Right ventricle myocardium inferior (tissue), 1 donor: ENCODE data around the gene GABRG2. TPM values are rescaled to one million over a fixed set of nuclear protein-coding genes. Genes with fewer than 3 reads are reported as not detected.

Source experiments
- ATAC-seq: fragments of 200-7000 bp; cut with Tn5 transposase; one replicate; pipeline ENCODE4 v1.9.1; 2020; ENCODE audit warnings: mild to moderate bottlenecking, moderate library complexity
- DNase-seq: peaks from one replicate; pipeline ENCODE4 v3.0.0; 2021; ENCODE audit errors: missing footprints
- intact Hi-C: fragments of 100-400 bp; cut with DNase I; formaldehyde crosslinking; loops from one replicate; pipeline ENCODE4 v1.11.0; 2022
- total RNA-seq: library from RNA; stranded (reverse); fragmentation: NEBNext Ultra II Directional; extraction: Animal tissue kit (Norgen Biotek cat#: 25700); gene quantifications from one replicate; pipeline ENCODE4 v1.2.1, GENCODE V29; 2021
- donor health status: DM: no; HTN: yes; CAD: no; lungs with severe emphysema.

Gene GABRG2
- total RNA-seq, 1 donor from 2014 or later: not detected

DNA sequence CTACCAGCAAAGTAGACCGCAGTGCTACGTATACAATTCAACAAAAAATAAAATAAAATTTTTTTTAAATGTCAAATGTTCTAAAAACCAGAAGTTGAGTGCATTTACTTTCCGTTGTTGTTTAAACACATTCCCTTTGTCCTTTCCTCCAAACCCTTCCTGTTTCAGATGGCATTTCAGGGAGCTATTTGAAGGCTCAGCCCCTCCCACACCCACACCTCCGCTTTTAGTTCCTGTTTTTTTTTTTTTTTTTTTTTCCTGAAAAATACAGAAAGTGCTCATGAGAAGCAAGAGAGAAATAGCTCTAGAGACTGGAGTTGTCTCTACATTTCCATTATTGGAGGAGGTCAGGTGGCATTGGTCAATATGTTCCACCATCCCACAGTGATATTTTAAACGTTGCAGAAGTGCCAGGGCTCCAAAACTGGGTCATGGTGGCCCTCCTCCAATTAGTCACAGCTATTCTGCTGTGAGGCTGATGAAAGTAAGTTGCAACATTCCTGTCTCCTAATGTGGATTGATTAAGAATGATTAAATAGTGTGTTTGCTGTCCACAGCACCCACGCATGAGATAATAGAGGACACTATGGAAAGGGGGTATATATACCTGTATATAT is 106.9 kb downstream of the GABRG2 start:
- ATAC-seq (no peak), DNase-seq (no peak)
- intact Hi-C loops: no loop called here

DNA sequence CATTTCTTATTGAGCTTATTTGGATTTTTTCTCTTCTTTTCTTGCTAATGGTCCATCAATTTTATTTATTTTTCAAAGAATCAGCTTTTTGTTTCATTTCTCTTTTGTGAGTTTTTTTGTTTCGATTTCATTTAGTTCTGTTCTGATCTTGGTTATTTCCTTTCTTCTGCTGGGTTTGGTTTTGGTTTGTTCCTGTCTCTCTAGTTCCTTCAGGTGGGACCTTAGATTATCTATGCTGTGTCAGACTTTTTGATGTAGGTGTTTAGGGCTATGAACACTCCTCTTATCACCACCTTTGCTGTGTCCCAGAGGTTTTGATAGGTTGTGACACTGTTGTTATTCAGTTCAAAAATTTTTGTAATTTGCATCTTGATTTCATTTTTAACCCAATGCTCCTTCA is 119.8 kb downstream of the GABRG2 start:
- ATAC-seq: no peak
- no peak for DNase-seq
- intact Hi-C loops: no loop called here

DNA sequence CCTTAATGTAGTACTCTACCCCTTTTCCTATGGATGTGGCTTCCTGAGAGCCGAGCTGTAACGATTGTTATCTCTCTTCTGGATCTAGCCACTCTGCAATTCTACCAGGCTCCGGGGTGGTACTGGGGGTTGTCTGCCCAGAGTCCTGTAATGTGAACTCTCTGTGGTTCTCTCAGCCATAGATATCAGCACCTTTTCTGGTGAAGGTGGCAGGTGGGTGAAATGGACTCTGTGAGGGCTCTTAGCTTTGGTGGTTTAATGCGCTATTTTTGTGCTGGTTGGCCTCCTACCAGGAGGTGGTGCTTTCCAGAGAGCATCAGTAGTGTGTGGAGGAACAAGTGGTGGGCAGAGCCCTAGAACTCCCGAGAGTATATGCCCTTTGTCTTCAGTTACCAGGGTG is 122.1 kb downstream of the GABRG2 start:
- ATAC-seq: no peak
- intact Hi-C loops: no loop called here

DNA sequence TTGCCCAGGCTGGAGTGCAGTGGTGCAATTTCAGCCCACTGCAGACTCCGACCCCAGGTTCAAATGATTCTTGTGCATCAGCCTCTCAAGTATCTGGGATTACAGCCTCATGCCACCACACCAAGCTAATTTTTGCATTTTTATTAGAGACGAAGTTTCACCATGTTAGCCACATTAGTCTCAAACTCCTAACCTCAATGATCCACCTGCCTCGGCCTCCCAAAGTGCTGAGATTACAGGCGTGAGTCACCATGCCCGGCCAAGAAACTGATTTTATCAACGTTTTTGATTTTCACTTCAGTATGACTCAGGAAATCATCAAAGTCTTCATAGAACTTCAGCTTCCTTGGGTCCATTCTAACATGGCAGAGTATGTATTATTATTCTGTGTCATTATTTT is 125.4 kb downstream of the GABRG2 start:
- intact Hi-C loops: no loop called here
- DNase-seq (no peak), ATAC-seq (no peak)

More for the DNA sequence above, 122.1 kb downstream of the GABRG2 start:
- no peak for DNase-seq

DNA sequence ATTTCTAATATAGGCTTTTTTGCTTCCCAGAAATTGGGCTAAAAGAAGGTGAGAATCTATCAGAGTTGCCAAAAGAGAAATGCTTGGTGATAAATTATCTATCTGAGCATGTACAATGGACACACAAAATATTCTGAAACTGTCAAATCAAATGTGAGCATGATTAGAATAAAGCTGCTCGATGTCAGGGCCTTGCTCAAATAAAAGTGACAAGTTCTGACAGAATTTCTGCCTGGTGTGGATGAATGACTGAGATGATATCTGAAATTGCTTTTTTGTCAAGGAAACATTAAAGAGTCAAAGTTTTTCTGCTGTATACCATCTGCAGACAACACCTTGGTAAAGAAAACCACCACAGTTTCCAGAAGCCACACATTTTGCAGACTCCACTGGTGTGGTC is 128.8 kb downstream of the GABRG2 start:
- intact Hi-C loops: no loop called here
- DNase-seq: no peak
- ATAC-seq: no peak

DNA sequence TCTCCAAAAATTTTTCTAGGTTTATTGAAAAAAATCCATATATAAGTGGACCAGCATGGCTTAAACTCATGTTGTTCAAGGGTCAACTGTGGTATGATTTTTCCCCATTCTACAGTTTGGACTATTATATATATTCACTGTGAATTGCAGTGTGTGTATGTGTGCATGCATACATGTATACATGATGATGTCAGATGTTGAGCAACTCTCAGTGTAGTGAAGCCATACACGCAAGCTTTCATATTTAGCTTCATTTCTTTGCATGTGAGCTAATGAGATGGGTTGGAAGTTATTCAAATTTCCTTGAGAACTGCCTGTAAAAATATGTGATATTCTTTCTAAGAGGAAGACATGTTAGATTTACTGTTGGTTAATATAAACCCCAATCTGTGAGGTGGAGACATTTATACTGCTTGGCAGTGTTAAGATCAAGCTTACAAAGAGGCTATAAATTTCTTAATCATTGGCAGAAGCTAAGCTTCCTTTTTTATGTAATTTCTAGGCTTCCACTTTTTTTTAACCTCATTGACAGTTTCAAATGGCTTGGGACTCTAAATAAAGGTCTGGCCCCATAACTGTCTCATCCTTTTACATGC is 134.8 kb downstream of the GABRG2 start:
- ATAC-seq: no peak
- DNase-seq: no peak
- intact Hi-C loops: no loop called here

Other genes starting within 250 kb of the GABRG2 start
- gene GABRA1, start 219.7 kb upstream of the GABRG2 start, total RNA-seq: not detected